ENCODE results near the gene GPR137B. TPM values are rescaled to one million over a fixed set of nuclear protein-coding genes. Genes with fewer than 3 reads are reported as not detected.

The GPR137B gene
- total RNA-seq, 1 experiment from 2014 or later: 11.4 TPM

DNA sequence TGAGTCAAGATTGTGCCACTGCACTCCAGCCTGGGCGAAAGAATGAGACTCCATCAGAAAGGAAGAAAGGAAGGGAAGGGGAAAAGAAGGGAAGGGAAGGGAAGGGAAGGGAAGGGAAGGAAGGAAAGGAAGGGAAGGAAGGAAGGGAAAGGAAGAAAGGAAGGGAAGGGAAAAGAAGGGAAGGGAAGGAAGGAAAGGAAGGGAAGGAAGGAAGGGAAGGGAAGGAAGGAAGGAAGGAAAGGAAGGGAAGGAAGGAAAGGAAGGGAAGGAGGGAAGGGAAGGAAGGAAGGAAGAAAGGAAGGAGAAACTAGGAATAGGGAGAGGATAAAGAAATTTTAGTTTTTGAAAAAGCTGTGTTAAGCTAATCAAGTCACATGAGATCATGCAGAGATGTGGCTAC lies 44.1 kb upstream of the GPR137B start:
- Histone ChIP-seq H4K20me1 (ENCODE audit: insufficient read depth) (no peaks in the 10 kb centered on the region), H3K4me2 (ENCODE audit: low read length) (no peak overlapping the region), H2AFZ (ENCODE audit: low read depth, low read length, poor library complexity, severe bottlenecking) (no peak overlapping the region), H3K36me3 (ENCODE audit: control insufficient read depth in 1 of 2, insufficient read depth in 2 of 2, low read length in 2 of 2) (no peaks in the 10 kb centered on the region), H3K4me1 (ENCODE audit: control insufficient read depth in 1 of 2, insufficient read depth in 2 of 2, low read length in 2 of 2) (peaks cover 0 to 5% of the 10 kb centered on the region in 2 experiments; a peak in 1 of 4 replicates), H3K9me2 (ENCODE audit: insufficient read depth) (no peaks in the 10 kb centered on the region), H3K4me3 (replicated peaks in 1 of 2; ENCODE audit: low read depth in 1 of 2, low read length in 2 of 2) (no peak overlapping the region), H3K9me3 (ENCODE audit: control insufficient read depth in 1 of 2, insufficient read depth in 1 of 2, low read depth in 1 of 2, low read length in 2 of 2) (peaks cover 0 to 15% of the 10 kb centered on the region in 2 experiments; a peak in 1 of 4 replicates), H3K27me3 (ENCODE audit: insufficient read depth, low read length) (no peaks in the 10 kb centered on the region), H3K79me2 (ENCODE audit: insufficient read depth, low read length) (no peaks in the 10 kb centered on the region), H3K9ac (ENCODE audit: low read length) (no peak overlapping the region), H3K27ac (ENCODE audit: low read depth, low read length) (no peak overlapping the region)
- TF ChIP-seq SRF (IDR thresholded peaks at IDR 0.05; ENCODE audit: low read depth): no peak
- TF ChIP-seq YY1 (IDR thresholded peaks at IDR 0.05; ENCODE audit: extremely low read depth, insufficient replicate concordance, low read depth, low read length): no peak
- no peak for TF ChIP-seq ELF1 (IDR thresholded peaks at IDR 0.05; ENCODE audit: borderline replicate concordance, low read depth)
- no peak for TF ChIP-seq EGR1 (IDR thresholded peaks at IDR 0.05; ENCODE audit: low read depth)
- no peak for TF ChIP-seq POLR2A (IDR thresholded peaks at IDR 0.05; ENCODE audit: borderline replicate concordance, extremely low read depth, insufficient read depth, insufficient read length)
- ChIA-PET CTCF (no interaction called here), RAD21 (ENCODE audit: low non-redundant PET in 1 of 2, low total read pairs in 2 of 2, uncharacterized antibody in 2 of 2, unreplicated experiment in 2 of 2) (no interaction called here), POLR2A (no interaction called here)
- intact Hi-C loops (cut with micrococcal nuclease): no loop called here
- BruUV-seq (replicated peaks): no TSS peak
- DNase-seq (ENCODE audit: low read depth, low spot score) (no peak), ATAC-seq (no peak)

DNA sequence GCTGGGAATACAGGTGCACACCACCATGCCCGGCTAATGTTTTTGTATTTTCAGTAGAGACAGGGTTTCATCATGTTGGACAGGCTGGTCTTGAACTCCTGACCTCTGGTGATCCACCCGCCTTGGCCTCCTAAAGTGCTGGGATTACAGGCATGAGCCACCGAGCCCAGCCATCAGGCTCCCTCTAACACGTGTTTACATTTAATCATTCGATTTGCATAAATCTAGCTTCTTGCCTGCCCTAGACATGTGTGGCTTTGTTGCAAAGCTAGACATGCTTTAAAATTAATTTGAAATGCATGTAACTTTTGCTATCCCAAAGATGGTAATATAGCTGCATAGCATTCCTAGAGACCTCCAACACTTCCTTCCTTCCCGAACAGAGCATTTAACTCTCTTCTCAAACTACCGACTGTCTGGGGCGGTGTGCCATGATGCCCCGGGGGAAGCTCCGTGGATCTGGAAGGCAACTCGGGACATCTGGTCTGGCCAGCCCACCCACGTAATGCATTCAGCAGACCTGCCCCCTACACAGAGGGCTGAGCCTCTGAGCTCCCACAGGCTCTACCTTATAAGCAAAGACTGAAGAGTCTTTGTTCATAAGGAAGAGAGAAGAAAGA lies 42.9 kb upstream of the GPR137B start:
- Histone ChIP-seq H3K4me3 (replicated peaks in 1 of 2; ENCODE audit: low read depth in 1 of 2, low read length in 2 of 2) (no peak overlapping the region), H3K9ac (ENCODE audit: low read length) (no peak overlapping the region), H2AFZ (ENCODE audit: low read depth, low read length, poor library complexity, severe bottlenecking) (no peak overlapping the region), H3K4me2 (ENCODE audit: low read length) (no peak overlapping the region), H3K9me2 (ENCODE audit: insufficient read depth) (no peaks in the 10 kb centered on the region), H3K4me1 (ENCODE audit: control insufficient read depth in 1 of 2, insufficient read depth in 2 of 2, low read length in 2 of 2) (peaks cover 0 to 5% of the 10 kb centered on the region in 2 experiments; a peak in 1 of 4 replicates), H3K36me3 (ENCODE audit: control insufficient read depth in 1 of 2, insufficient read depth in 2 of 2, low read length in 2 of 2) (no peaks in the 10 kb centered on the region), H4K20me1 (ENCODE audit: insufficient read depth) (no peaks in the 10 kb centered on the region), H3K9me3 (ENCODE audit: control insufficient read depth in 1 of 2, insufficient read depth in 1 of 2, low read depth in 1 of 2, low read length in 2 of 2) (peaks cover 0 to 15% of the 10 kb centered on the region in 2 experiments; a peak in 1 of 4 replicates), H3K27ac (ENCODE audit: low read depth, low read length) (no peak overlapping the region), H3K27me3 (ENCODE audit: insufficient read depth, low read length) (no peaks in the 10 kb centered on the region), H3K79me2 (ENCODE audit: insufficient read depth, low read length) (no peaks in the 10 kb centered on the region)
- ChIA-PET POLR2A (no interaction called here), RAD21 (ENCODE audit: low non-redundant PET in 1 of 2, low total read pairs in 2 of 2, uncharacterized antibody in 2 of 2, unreplicated experiment in 2 of 2) (no interaction called here), CTCF (no interaction called here)
- ATAC-seq (no peak), DNase-seq (ENCODE audit: low read depth, low spot score) (no peak)
- TF ChIP-seq, protein P1, sequence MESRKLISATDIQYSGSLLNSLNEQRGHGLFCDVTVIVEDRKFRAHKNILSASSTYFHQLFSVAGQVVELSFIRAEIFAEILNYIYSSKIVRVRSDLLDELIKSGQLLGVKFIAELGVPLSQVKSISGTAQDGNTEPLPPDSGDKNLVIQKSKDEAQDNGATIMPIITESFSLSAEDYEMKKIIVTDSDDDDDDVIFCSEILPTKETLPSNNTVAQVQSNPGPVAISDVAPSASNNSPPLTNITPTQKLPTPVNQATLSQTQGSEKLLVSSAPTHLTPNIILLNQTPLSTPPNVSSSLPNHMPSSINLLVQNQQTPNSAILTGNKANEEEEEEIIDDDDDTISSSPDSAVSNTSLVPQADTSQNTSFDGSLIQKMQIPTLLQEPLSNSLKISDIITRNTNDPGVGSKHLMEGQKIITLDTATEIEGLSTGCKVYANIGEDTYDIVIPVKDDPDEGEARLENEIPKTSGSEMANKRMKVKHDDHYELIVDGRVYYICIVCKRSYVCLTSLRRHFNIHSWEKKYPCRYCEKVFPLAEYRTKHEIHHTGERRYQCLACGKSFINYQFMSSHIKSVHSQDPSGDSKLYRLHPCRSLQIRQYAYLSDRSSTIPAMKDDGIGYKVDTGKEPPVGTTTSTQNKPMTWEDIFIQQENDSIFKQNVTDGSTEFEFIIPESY (IDR thresholded peaks at IDR 0.05; ENCODE audit: extremely low read depth, insufficient replicate concordance, low read length): no peak
- TF ChIP-seq, protein P2, sequence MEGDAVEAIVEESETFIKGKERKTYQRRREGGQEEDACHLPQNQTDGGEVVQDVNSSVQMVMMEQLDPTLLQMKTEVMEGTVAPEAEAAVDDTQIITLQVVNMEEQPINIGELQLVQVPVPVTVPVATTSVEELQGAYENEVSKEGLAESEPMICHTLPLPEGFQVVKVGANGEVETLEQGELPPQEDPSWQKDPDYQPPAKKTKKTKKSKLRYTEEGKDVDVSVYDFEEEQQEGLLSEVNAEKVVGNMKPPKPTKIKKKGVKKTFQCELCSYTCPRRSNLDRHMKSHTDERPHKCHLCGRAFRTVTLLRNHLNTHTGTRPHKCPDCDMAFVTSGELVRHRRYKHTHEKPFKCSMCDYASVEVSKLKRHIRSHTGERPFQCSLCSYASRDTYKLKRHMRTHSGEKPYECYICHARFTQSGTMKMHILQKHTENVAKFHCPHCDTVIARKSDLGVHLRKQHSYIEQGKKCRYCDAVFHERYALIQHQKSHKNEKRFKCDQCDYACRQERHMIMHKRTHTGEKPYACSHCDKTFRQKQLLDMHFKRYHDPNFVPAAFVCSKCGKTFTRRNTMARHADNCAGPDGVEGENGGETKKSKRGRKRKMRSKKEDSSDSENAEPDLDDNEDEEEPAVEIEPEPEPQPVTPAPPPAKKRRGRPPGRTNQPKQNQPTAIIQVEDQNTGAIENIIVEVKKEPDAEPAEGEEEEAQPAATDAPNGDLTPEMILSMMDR (IDR thresholded peaks at IDR 0.05 in 2 of 3, conservative IDR thresholded peaks at IDR 0.05 in 1 of 3; ENCODE audit: borderline replicate concordance in 1 of 3, insufficient read depth in 1 of 3, low read depth in 2 of 3, low read length in 2 of 3): no peak
- no peak for TF ChIP-seq JUND (IDR thresholded peaks at IDR 0.05)
- TF ChIP-seq TCF7L2 (IDR thresholded peaks at IDR 0.05; ENCODE audit: borderline replicate concordance, extremely low read depth, insufficient read depth, insufficient read length): no peak
- no peak for TF ChIP-seq CEBPB (IDR thresholded peaks at IDR 0.05; ENCODE audit: low read depth)
- intact Hi-C loops (cut with micrococcal nuclease): no loop called here
- no TSS peak for BruUV-seq (replicated peaks)

All from HCT116 (cell line).